ENCODE data around the gene OCRL.

Gene OCRL

GRCh38 chrX:129638917-129639316 is 98.9 kb downstream of the OCRL start:
- no peak for DNase-seq

GRCh38 chrX:129640737-129641136 is 100.7 kb downstream of the OCRL start:
- DNase-seq = no peak

GRCh38 chrX:129641469-129641868 is 101.4 kb downstream of the OCRL start:
- DNase-seq = no peak

- DNase-seq = no peak
Measured at GRCh38 chrX:129641941-129642340, 101.9 kb downstream of the OCRL start.
